MCF 10A (cell line): ENCODE results near the gene CACNA2D2. TPM values are rescaled to one million over a fixed set of nuclear protein-coding genes. Genes with fewer than 3 reads are reported as not detected.

ENCODE experiments used
- BruUV-seq: library from RNA; stranded (reverse); fragments of 400-500 nt; replicated peaks from 2 replicates; lab custom pipeline; 2021; lab: Mats Ljungman, UMichigan
- CTCF ChIA-PET: fragments of 300-600 bp; sonication (Branson Sonifier 250); formaldehyde crosslinking; extraction: SDS; loops from one replicate; lab custom pipeline; 2021; ENCODE audit warnings: antibody characterized with exemption, inconsistent platforms; lab: Yijun Ruan, JAX
- POLR2A ChIA-PET: fragments of 300-600, 350-650 bp; sonication (Branson Sonifier 250); formaldehyde crosslinking; extraction: SDS; loops from one replicate; lab custom pipeline; 2020; ENCODE audit warnings: antibody characterized with exemption, inconsistent platforms; lab: Yijun Ruan, JAX
- DNase-seq: peaks from one replicate; pipeline ENCODE4 v3.0.0-alpha.2; 2018; ENCODE audit not compliant: unreplicated experiment
- H3K27ac Mint-ChIP-seq: one replicate; pipeline ENCODE4 v1.8.0; 2022; ENCODE audit warnings: mild to moderate bottlenecking, low read depth, mixed read lengths; ENCODE audit not compliant: unreplicated experiment
- H3K27me3 Mint-ChIP-seq: one replicate; pipeline ENCODE4 v1.8.0; 2022; ENCODE audit warnings: mixed read lengths; ENCODE audit not compliant: insufficient read depth, unreplicated experiment
- H3K36me3 Mint-ChIP-seq: one replicate; pipeline ENCODE4 v1.8.0; 2022; ENCODE audit warnings: mild to moderate bottlenecking, moderate library complexity, mixed read lengths; ENCODE audit not compliant: insufficient read depth, unreplicated experiment
- H3K4me1 Mint-ChIP-seq: one replicate; pipeline ENCODE4 v1.8.0; 2022; ENCODE audit warnings: mixed read lengths; ENCODE audit not compliant: insufficient read depth, unreplicated experiment
- H3K4me3 Mint-ChIP-seq: one replicate; pipeline ENCODE4 v1.8.0; 2022; ENCODE audit warnings: mild to moderate bottlenecking, moderate library complexity, mixed read lengths; ENCODE audit not compliant: unreplicated experiment
- H3K9me3 Mint-ChIP-seq: one replicate; pipeline ENCODE4 v1.8.0; 2022; ENCODE audit warnings: mixed read lengths; ENCODE audit not compliant: unreplicated experiment
- CTCF ChIP-seq: fragments of 200-600 bp; IDR thresholded peaks from one replicate; pipeline ENCODE4 v1.8.0; 2022; ENCODE audit warnings: antibody characterized with exemption, mild to moderate bottlenecking; ENCODE audit not compliant: unreplicated experiment
- intact Hi-C: fragments of 100-400 bp; cut with micrococcal nuclease; formaldehyde crosslinking; loops from 2 replicates; pipeline ENCODE4 v1.14.1; 2022
- total RNA-seq: library from RNA; stranded (reverse); gene quantifications from 2 replicates; pipeline ENCODE4 v1.2.3, GENCODE V29; 2022

CACNA2D2 gene
- total RNA-seq, 1 experiment from 2014 or later, result not detected

- intact Hi-C loops, result no loop called here
- no peaks in the 10 kb centered on the region for H3K9me3 Mint-ChIP-seq
- peaks cover 22% of the 10 kb centered on the region for H3K4me1 Mint-ChIP-seq
- ChIA-PET CTCF (interaction anchor here (0.7 to 1.3 kb wide), 3 partner anchors 11 to 21 kb away, joined by 3 to 4 read pairs (median 3); partner anchors contain the start of genes HYAL3 and NAA80), POLR2A (interaction anchor here (0.6 to 5.0 kb wide), 8 partner anchors 9 to 164 kb away, joined by 3 to 25 read pairs (median 4); partner anchors contain the start of genes HYAL3, IFRD2 and NAA80)
- DNase-seq, result no peak
- TSS peak; percentile 23 for BruUV-seq
- peak overlapping the region; percentile 98 for H3K27ac Mint-ChIP-seq
- H3K27me3 Mint-ChIP-seq, result no peaks in the 10 kb centered on the region
- TF ChIP-seq CTCF, result no peak
- H3K36me3 Mint-ChIP-seq, result peaks cover 6% of the 10 kb centered on the region
- H3K4me3 Mint-ChIP-seq, result peak overlapping the region; percentile 80
Measured at GRCh38 chr3:50319894-50320625, 183.4 kb downstream of the CACNA2D2 start.

DNA sequence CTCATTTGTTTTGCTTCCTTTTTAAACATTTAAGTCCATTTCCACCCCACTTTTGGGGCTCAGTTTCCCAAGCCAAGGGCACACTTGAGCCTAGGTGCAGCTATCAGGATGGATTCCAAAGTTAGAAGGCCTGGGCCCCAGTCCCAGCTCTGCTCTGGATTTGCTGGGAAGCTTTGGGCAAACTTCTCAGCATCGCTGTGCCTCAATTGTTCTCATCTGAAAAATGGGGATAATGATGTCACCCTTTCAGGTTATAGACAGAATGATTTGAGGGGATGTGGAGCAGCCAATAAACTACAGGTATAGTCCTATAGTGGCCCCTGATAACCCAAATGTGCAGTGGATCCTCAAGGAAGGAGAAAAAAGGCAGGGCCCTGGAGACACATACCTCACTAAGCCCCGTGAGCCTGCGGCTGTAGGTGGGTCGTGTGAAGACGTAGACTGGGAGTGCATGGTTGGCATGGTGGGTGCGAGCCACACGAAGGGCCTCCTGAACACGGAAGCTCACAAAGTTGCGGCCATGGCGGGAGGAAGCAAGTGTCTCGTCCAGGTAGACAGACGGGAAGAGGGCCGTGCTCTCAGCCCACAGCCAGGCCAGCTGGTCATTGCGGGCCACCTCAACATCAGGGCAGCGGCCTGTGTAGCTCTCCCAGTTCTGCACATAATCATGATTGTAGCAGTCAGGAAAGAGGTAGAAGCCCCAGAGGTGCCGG, 184.1 kb downstream of the CACNA2D2 start:
- H3K4me1 Mint-ChIP-seq, result peaks cover 22% of the 10 kb centered on the region
- H3K36me3 Mint-ChIP-seq, result peaks cover 6% of the 10 kb centered on the region
- no peaks in the 10 kb centered on the region for H3K9me3 Mint-ChIP-seq
- no peak for TF ChIP-seq CTCF
- no peak overlapping the region for H3K27ac Mint-ChIP-seq
- no TSS peak for BruUV-seq
- CTCF ChIA-PET, result interaction anchor here (0.7 to 1.3 kb wide), 5 partner anchors 9 to 21 kb away, joined by 3 to 6 read pairs (median 3); partner anchors contain the start of genes HYAL3, NAA80 and TUSC2
- POLR2A ChIA-PET, result interaction anchor here (0.6 to 1.6 kb wide), 6 partner anchors 8 to 163 kb away, joined by 3 to 7 read pairs (median 4); partner anchors contain the start of gene IFRD2
- no peaks in the 10 kb centered on the region for H3K27me3 Mint-ChIP-seq
- peak overlapping the region; percentile 59 for H3K4me3 Mint-ChIP-seq
- no peak for DNase-seq
- intact Hi-C loops, result no loop called here

DNA sequence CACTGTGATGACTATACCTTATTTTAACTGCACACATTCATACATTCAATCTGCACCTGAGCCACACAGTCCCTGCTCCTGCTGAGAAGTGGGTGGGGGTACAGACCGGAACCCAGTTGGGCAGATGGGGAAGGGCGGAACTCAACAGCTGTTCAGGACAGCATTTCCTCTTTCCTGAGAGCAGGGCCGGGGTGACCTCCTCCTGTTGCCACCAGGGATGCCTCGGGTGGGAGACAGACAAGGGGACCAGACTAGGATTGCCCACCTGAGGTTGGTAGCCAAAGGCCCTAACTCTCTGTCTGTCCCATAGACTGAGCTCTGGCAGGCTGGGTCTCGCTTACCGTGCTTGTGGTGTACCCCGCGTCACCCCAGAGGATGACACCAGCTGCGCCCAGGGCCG, 184.8 kb downstream of the CACNA2D2 start:
- no peak overlapping the region for H3K4me3 Mint-ChIP-seq
- POLR2A ChIA-PET, result interaction anchor here (0.7 to 1.6 kb wide), 5 partner anchors 9 to 26 kb away, joined by 3 to 7 read pairs (median 5); partner anchors contain the start of genes HYAL3, IFRD2 and NAA80

More for the DNA sequence above, 184.8 kb downstream of the CACNA2D2 start:
- Mint-ChIP-seq H3K9me3 (no peaks in the 10 kb centered on the region), H3K27ac (no peak overlapping the region), H3K36me3 (peaks cover 6% of the 10 kb centered on the region), H3K27me3 (no peaks in the 10 kb centered on the region), H3K4me1 (peaks cover 28% of the 10 kb centered on the region)
- CTCF ChIA-PET, result interaction anchor here (0.9 to 1.3 kb wide), 3 partner anchors 10 to 15 kb away, joined by 3 to 6 read pairs (median 3); partner anchors contain the start of gene TUSC2
- no peak for DNase-seq
- no peak for TF ChIP-seq CTCF
- intact Hi-C loops, result no loop called here
- no TSS peak for BruUV-seq
